CD4-positive, alpha-beta memory T cell (primary cell): Measurements from ENCODE around the gene RPL23. TPM values are rescaled to one million over a fixed set of nuclear protein-coding genes. Genes with fewer than 3 reads are reported as not detected.

Source experiments
- CTCF ChIA-PET: fragments of 350-600 bp; sonication (Branson Sonifier 250); formaldehyde crosslinking; loops from one replicate; lab custom pipeline; 2021; ENCODE audit warnings: inconsistent platforms; ENCODE audit not compliant: partially characterized antibody; lab: Charles Lee
- POLR2A ChIA-PET: fragments of 350-600 bp; sonication (Branson Sonifier 250); formaldehyde crosslinking; loops from one replicate; lab custom pipeline; 2021; ENCODE audit not compliant: partially characterized antibody; lab: Charles Lee
- DNase-seq, 5 donors: peaks; one replicate each; pipeline versions ENCODE4 v3.0.0 to v3.0.0-alpha.2; 2020 to 2022; ENCODE audit warnings: mixed read lengths in 1 of 5
- H3K27ac ChIP-seq: one replicate; pipeline ENCODE4 v1.7.0; 2013; ENCODE audit warnings: low read depth, low read length
- H3K27me3 ChIP-seq: 2 replicates; pipeline ENCODE4 v1.7.0; 2013; ENCODE audit warnings: mild to moderate bottlenecking, low read length, moderate library complexity; ENCODE audit not compliant: insufficient read depth
- H3K36me3 ChIP-seq: 2 replicates; pipeline ENCODE4 v1.7.0; 2013; ENCODE audit warnings: mild to moderate bottlenecking, low read length, moderate library complexity; ENCODE audit not compliant: insufficient read depth
- H3K4me1 ChIP-seq: 2 replicates; pipeline ENCODE4 v1.7.0; 2013; ENCODE audit warnings: mild to moderate bottlenecking, low read length, moderate library complexity; ENCODE audit not compliant: insufficient read depth
- H3K4me3 ChIP-seq, 2 donors: one replicate each; pipeline ENCODE4 v1.7.0; 2013; ENCODE audit warnings: low read length in 2 of 2, mild to moderate bottlenecking in 1 of 2
- H3K9me3 ChIP-seq, 2 donors: one replicate each; pipeline ENCODE4 v1.7.0; 2013; ENCODE audit warnings: low read length in 2 of 2, control low read depth in 1 of 2; ENCODE audit not compliant: control insufficient read depth in 1 of 2
- H3K27ac Mint-ChIP-seq, 7 donors: one replicate each; pipeline ENCODE4 v1.8.0; 2020 to 2021; ENCODE audit warnings: mixed read lengths in 7 of 7, mild to moderate bottlenecking in 6 of 7, inconsistent platforms in 3 of 7, moderate library complexity in 3 of 7
- H3K27me3 Mint-ChIP-seq, 2 donors: one replicate each; pipeline ENCODE4 v1.8.0; 2020 to 2021; ENCODE audit warnings: mixed read lengths in 2 of 2
- H3K36me3 Mint-ChIP-seq, 2 donors: one replicate each; pipeline ENCODE4 v1.8.0; 2020 to 2021; ENCODE audit warnings: mixed read lengths in 2 of 2, inconsistent platforms in 1 of 2, mild to moderate bottlenecking in 1 of 2
- H3K4me1 Mint-ChIP-seq, 4 donors: one replicate each; pipeline ENCODE4 v1.8.0; 2020 to 2021; ENCODE audit warnings: mixed read lengths in 4 of 4, mild to moderate bottlenecking in 1 of 4
- H3K4me3 Mint-ChIP-seq, 8 donors: one replicate each; pipeline ENCODE4 v1.8.0; 2020 to 2021; ENCODE audit warnings: mixed read lengths in 8 of 8, mild to moderate bottlenecking in 7 of 8, moderate library complexity in 6 of 8, inconsistent platforms in 3 of 8
- H3K9me3 Mint-ChIP-seq, 8 donors: one replicate each; pipeline ENCODE4 v1.8.0; 2020 to 2021; ENCODE audit warnings: mixed read lengths in 8 of 8, mild to moderate bottlenecking in 5 of 8, inconsistent platforms in 3 of 8, moderate library complexity in 1 of 8
- intact Hi-C: fragments of 100-400 bp; cut with micrococcal nuclease; formaldehyde crosslinking; loops from one replicate; pipeline ENCODE4 v1.15.1; 2023
- polyA plus RNA-seq, 2 donors: library from polyadenylated mRNA; unstranded; fragments of 300-500 nt; fragmentation: Illumina TruSeq; gene quantifications; one replicate each; pipeline ENCODE4 v1.2.3, GENCODE V29; 2021
- total RNA-seq, 2 experiments: library from RNA; stranded (reverse); gene quantifications; one replicate each; pipeline ENCODE4 v1.2.3, GENCODE V29; 2021

The RPL23 gene
- total and polyA plus RNA-seq, 4 experiments from 2014 or later: 728 to 1,572 (median 1,413) TPM

DNA sequence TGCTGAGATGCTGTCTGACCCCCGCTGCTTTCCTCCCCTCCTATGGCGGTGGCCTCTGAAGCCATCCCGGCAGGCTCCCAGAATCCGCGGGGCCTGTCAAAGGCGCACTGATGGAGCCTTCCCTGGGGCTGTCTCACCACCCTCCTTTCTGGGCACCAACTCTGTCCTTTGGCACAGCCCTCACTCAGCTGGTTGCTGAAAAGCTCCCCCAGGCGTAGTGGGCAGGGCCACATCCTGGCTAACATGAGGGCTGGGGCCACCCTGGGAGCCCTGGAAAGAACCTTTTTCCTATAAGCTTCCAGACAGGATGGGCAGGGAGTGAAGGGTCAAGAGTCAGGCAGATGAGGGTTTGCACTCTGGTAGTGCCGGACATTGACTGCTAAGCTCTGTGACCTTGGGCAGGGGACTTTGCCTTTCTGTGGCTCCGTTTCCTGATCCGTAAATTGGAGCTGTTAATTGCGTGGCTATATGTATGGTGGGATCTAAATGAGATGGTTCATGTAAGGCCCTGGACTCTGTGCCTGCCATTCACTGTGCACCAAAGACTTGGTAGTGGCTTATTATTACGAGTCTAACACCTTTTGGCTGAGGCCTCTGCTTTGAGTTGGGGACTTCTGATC is 44.3 kb upstream of the RPL23 start:
- H3K27me3 Mint-ChIP-seq: no peaks in the 10 kb centered on the region
- peak overlapping the region; percentile 66 to 93 (median 88) for H3K4me3 Mint-ChIP-seq
- POLR2A ChIA-PET: interaction anchor here (0.6 to 4.5 kb wide), 19 partner anchors 8 to 341 kb away, joined by 3 to 133 read pairs (median 4); partner anchors contain the start of genes CWC25, LASP1, LASP1NB and PSMB3
- peak overlapping the region; percentile 90 to 98 (median 97) for H3K27ac Mint-ChIP-seq
- DNase-seq: no peak
- H3K36me3 ChIP-seq: peaks cover 19% of the 10 kb centered on the region
- H3K27ac ChIP-seq: peak overlapping the region; percentile 85
- no peaks in the 10 kb centered on the region for H3K9me3 ChIP-seq
- H3K4me1 Mint-ChIP-seq: peaks cover 47 to 80% (median 64%) of the 10 kb centered on the region in 4 donors
- H3K27me3 ChIP-seq: no peaks in the 10 kb centered on the region
- CTCF ChIA-PET: interaction anchor here (0.8 to 6.4 kb wide), 5 partner anchors 12 to 85 kb away, joined by 3 to 41 read pairs (median 6); partner anchors contain the start of gene LASP1
- H3K4me3 ChIP-seq: peak overlapping the region in 1 of 2 donors; percentile 54
- peaks cover 4 to 42% of the 10 kb centered on the region in 2 donors for H3K36me3 Mint-ChIP-seq
- no peaks in the 10 kb centered on the region for H3K9me3 Mint-ChIP-seq
- H3K4me1 ChIP-seq: peaks cover 91% of the 10 kb centered on the region
- intact Hi-C loops: loop anchor here (1.0 to 2.0 kb wide), 3 partner anchors 15 to 45 kb away; partner anchors contain the start of gene RPL23

GRCh38 chr17:38897176-38897575 is 43.7 kb upstream of the RPL23 start:
- ChIA-PET CTCF (interaction anchor here (0.8 to 6.4 kb wide), 5 partner anchors 11 to 86 kb away, joined by 3 to 41 read pairs (median 3); partner anchors contain the start of gene LASP1), POLR2A (interaction anchor here (0.8 to 4.5 kb wide), 8 partner anchors 12 to 341 kb away, joined by 3 to 133 read pairs (median 8); partner anchors contain the start of genes LASP1 and RPL23)
- no peaks in the 10 kb centered on the region for H3K27me3 Mint-ChIP-seq
- intact Hi-C loops: no loop called here
- peak overlapping the region in 3 of 8 donors; percentile 53 to 93 (median 86) for H3K4me3 Mint-ChIP-seq
- H3K4me1 ChIP-seq: peaks cover 95% of the 10 kb centered on the region
- no peak overlapping the region for H3K4me3 ChIP-seq
- DNase-seq: no peak
- peaks cover 25% of the 10 kb centered on the region for H3K36me3 ChIP-seq
- no peaks in the 10 kb centered on the region for H3K9me3 Mint-ChIP-seq
- peaks cover 4 to 45% of the 10 kb centered on the region in 2 donors for H3K36me3 Mint-ChIP-seq
- H3K27ac Mint-ChIP-seq: peak overlapping the region; percentile 90 to 98 (median 97)
- no peaks in the 10 kb centered on the region for H3K9me3 ChIP-seq
- H3K4me1 Mint-ChIP-seq: peaks cover 51 to 85% (median 69%) of the 10 kb centered on the region in 4 donors
- no peaks in the 10 kb centered on the region for H3K27me3 ChIP-seq
- peak overlapping the region; percentile 85 for H3K27ac ChIP-seq

DNA sequence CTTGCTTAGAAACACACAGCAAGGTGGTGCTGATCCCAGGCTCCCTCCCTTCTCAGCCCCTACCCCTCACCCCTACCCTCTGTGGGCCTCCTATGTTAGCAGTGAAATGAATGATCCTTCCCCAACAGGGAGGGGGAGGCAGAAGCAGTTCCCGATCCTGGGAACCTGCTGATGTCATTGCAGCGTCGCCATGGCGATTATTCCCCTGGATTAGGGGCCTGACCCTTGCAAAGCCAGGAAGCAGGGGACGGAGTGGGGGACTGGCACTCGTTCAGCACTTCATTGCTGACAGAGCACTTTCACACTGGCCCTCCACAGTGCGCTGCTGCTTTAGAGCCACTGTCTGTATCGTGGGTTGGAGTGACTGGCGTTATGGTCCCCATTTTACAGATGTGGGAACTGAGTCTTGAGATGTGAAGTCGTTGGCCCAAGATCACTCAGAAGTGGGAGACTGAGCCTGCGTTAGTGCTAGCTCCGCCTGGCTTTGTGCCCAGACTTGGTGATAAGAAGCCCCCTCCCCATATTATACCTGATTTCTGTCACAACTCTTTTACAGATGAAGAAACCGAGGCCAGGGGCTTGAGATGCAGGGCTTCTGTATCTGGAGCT is 42.9 kb upstream of the RPL23 start:
- H3K36me3 ChIP-seq: peaks cover 30% of the 10 kb centered on the region
- POLR2A ChIA-PET: interaction anchor here (1.6 to 4.5 kb wide), 3 partner anchors 25 to 43 kb away, joined by 5 to 133 read pairs (median 42); partner anchors contain the start of genes LASP1 and RPL23
- no peak for DNase-seq
- intact Hi-C loops: no loop called here
- H3K4me1 Mint-ChIP-seq: peaks cover 56 to 91% (median 74%) of the 10 kb centered on the region in 4 donors
- CTCF ChIA-PET: interaction anchor here (0.8 to 6.4 kb wide), 3 partner anchors 26 to 28 kb away, joined by 3 to 41 read pairs (median 3); partner anchors contain the start of gene LASP1
- H3K9me3 Mint-ChIP-seq: no peaks in the 10 kb centered on the region
- H3K27ac Mint-ChIP-seq: peak overlapping the region; percentile 57 to 98 (median 91)
- peak overlapping the region; percentile 85 for H3K27ac ChIP-seq
- H3K4me3 ChIP-seq: no peak overlapping the region
- H3K4me1 ChIP-seq: peaks cover 95% of the 10 kb centered on the region
- no peaks in the 10 kb centered on the region for H3K9me3 ChIP-seq
- H3K36me3 Mint-ChIP-seq: peaks cover 8 to 48% of the 10 kb centered on the region in 2 donors
- no peaks in the 10 kb centered on the region for H3K27me3 ChIP-seq
- H3K27me3 Mint-ChIP-seq: no peaks in the 10 kb centered on the region
- peak overlapping the region in 2 of 8 donors; percentile 26 to 49 for H3K4me3 Mint-ChIP-seq

- Mint-ChIP-seq H3K9me3 (no peaks in the 10 kb centered on the region), H3K27me3 (no peaks in the 10 kb centered on the region), H3K27ac (peak overlapping the region; percentile 68 to 90 (median 78)), H3K4me1 (peaks cover 60 to 96% (median 78%) of the 10 kb centered on the region in 4 donors), H3K4me3 (peak overlapping the region in 2 of 8 donors; percentile 43 to 59), H3K36me3 (peaks cover 14 to 49% of the 10 kb centered on the region in 2 donors)
- intact Hi-C loops: no loop called here
- ChIA-PET POLR2A (interaction anchor here (1.0 to 7.0 kb wide), 5 partner anchors 10 to 41 kb away, joined by 4 to 63 read pairs (median 13); partner anchors contain the start of genes LASP1 and RPL23), CTCF (interaction anchor here (0.7 to 2.0 kb wide), 2 partner anchors 12 to 26 kb away, joined by 3 to 8 read pairs; no protein-coding TSS in a partner anchor)
- peaks cover 30% of the 10 kb centered on the region for H3K36me3 ChIP-seq
- peak overlapping the region; percentile 50 for H3K27ac ChIP-seq
- no peaks in the 10 kb centered on the region for H3K9me3 ChIP-seq
- H3K27me3 ChIP-seq: no peaks in the 10 kb centered on the region
- no peak for DNase-seq
- no peak overlapping the region for H3K4me3 ChIP-seq
- peaks cover 95% of the 10 kb centered on the region for H3K4me1 ChIP-seq
These were observed 40.8 kb upstream of the RPL23 start for GRCh38 chr17:38894276-38894675.

DNA sequence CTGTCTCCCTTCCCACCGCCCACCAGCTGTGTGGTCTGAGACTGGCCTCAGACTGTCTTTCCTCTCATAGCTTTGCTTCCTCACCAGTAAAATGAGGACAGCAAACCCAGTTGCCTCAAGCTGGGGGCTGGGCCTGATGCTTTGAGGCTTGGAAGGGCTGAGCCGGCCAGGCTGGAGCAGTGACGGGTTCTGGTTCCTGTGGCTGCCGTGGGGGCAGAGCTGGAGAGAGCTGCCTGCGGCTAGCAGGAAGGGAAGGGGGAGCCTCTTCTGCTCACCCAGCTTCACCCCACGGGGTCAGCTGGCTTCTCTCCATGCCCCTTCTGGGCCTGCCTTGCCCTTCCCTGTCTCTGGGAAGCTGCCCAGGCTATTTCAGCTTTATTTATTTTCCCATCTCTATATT is 40.1 kb upstream of the RPL23 start:
- Mint-ChIP-seq H3K36me3 (peaks cover 17 to 47% of the 10 kb centered on the region in 2 donors), H3K4me3 (peak overlapping the region in 5 of 8 donors; percentile 12 to 59 (median 23)), H3K27me3 (no peaks in the 10 kb centered on the region), H3K27ac (peak overlapping the region; percentile 66 to 90 (median 78)), H3K9me3 (no peaks in the 10 kb centered on the region), H3K4me1 (peaks cover 57 to 96% (median 77%) of the 10 kb centered on the region in 4 donors)
- peak in 1 of 5 donors; percentile 50 for DNase-seq
- H3K36me3 ChIP-seq: peaks cover 36% of the 10 kb centered on the region
- ChIA-PET POLR2A (interaction anchor here (0.6 to 7.0 kb wide), 7 partner anchors 10 to 560 kb away, joined by 3 to 63 read pairs (median 5); partner anchors contain the start of genes LASP1 and RPL23), CTCF (interaction anchor here (0.7 to 2.0 kb wide), 3 partner anchors 12 to 89 kb away, joined by 3 to 8 read pairs (median 3); no protein-coding TSS in a partner anchor)
- no peaks in the 10 kb centered on the region for H3K27me3 ChIP-seq
- H3K4me1 ChIP-seq: peaks cover 95% of the 10 kb centered on the region
- no peak overlapping the region for H3K4me3 ChIP-seq
- intact Hi-C loops: no loop called here
- H3K9me3 ChIP-seq: no peaks in the 10 kb centered on the region
- H3K27ac ChIP-seq: peak overlapping the region; percentile 50

DNA sequence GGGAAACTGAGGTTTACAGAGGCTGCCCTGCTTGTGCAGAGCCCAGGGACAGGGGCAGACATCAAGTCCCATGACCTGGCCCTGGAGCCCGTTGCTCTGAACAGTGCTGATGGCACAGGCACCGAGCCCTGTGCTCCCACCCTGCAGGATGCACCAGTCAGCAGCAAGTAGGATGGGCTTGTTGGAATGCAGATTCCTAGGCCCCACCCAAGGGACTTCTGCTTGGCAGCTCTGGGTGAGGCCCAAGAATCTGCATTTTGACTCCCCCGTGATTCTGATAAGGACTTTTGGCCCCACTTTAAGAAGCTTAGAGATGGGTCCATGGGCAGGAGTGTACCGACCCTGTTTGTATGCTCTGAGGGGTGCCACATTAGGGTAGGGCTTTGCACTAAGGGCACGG is 39.6 kb upstream of the RPL23 start:
- Mint-ChIP-seq H3K4me3 (peak overlapping the region in 4 of 8 donors; percentile 20 to 61 (median 56)), H3K36me3 (peaks cover 21 to 46% of the 10 kb centered on the region in 2 donors), H3K27ac (peak overlapping the region; percentile 60 to 90 (median 78)), H3K27me3 (no peaks in the 10 kb centered on the region), H3K4me1 (peaks cover 54 to 96% (median 75%) of the 10 kb centered on the region in 4 donors), H3K9me3 (no peaks in the 10 kb centered on the region)
- POLR2A ChIA-PET: interaction anchor here (0.6 to 7.0 kb wide), 7 partner anchors 9 to 560 kb away, joined by 3 to 63 read pairs (median 5); partner anchors contain the start of genes LASP1 and RPL23
- Histone ChIP-seq H3K36me3 (peaks cover 39% of the 10 kb centered on the region), H3K4me3 (no peak overlapping the region), H3K9me3 (no peaks in the 10 kb centered on the region), H3K27me3 (no peaks in the 10 kb centered on the region), H3K4me1 (peaks cover 94% of the 10 kb centered on the region), H3K27ac (peak overlapping the region; percentile 50)
- no peak for DNase-seq
- CTCF ChIA-PET: interaction anchor here (0.7 to 2.0 kb wide), 2 partner anchors 25 to 90 kb away, joined by 3 to 8 read pairs; no protein-coding TSS in a partner anchor
- intact Hi-C loops: no loop called here
